ENCODE measurements around the gene UPF3A.
A peak's percentile ranks its signal among the peaks of the same experiment; 100 is the strongest.
"Not testable (repeated sequence)": the region's sequence is repeated elsewhere in the genome, so short reads cannot be mapped to it uniquely, and the experiment has no call there.

The UPF3A gene

DNA sequence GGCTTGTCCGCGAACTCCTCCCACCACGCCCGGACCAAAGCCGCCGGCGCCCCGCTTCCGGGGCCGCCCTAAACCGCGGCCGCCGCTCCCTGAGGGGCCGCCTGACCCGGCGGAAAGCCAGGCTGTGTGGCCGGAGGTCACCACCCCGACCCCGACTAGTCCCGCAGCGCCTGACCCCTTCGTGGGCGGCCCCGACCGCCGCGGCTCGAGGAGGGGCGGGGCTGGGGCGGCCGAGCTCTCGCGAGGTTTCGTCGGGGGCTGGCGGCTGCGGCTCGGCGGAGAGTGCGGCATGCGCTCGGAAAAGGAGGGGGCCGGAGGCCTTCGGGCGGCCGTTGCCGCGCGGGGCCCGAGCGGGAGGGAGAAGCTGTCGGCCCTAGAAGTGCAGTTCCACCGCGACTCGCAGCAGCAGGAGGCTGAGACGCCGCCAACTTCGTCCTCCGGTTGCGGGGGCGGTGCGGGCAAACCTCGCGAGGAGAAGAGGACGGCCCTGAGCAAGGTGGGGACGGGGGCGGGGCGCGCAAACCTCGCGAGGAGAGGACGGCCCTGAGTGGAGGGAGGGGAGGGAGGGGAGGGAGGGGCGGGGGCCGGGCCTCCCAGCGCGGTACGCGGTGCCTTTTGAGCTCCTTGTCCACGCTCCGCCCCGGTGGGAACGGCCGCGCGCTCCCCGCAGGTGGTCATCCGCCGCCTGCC, at the start of gene UPF3A:
UPF3A (plus strand) TSS at position 251 of the 690 bp plus-strand sequence; CDS start at position 290, 39 bp downstream.
- peak; percentile 87 to 93 (median 88) for DNase-seq

DNA sequence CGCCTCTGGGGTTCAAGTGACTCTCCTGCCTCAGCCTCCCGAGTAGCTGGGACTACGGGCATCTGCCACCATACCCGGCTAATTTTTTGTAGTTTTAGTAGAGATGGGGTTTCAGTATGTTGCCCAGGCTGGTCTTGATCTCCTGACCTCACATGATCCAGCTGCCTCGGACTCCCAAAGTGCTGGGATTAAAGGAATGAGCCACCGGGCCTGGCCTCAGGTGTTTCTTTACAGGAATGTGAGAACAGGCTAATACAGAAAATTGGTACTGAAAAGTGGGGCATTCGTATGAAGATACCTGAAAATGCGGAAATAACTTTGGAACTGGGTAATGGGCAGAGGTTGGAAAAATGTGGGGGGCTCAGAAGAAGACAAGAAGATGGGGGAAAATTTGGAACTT, 49.5 kb upstream of the UPF3A start:
- DNase-seq, result no peak

- DNase-seq, result no peak
These were observed 47.1 kb upstream of the UPF3A start for GRCh38 chr13:114234266-114234644.

- peak; percentile 67 to 85 (median 78) for DNase-seq
These were observed 46.6 kb upstream of the UPF3A start, which contains the start of gene CDC16 for GRCh38 chr13:114234645-114235421. Gene CDC16, plus strand, starts transcription at chr13:114234897. Its CDS starts 188 bp downstream, at chr13:114235085.

- DNase-seq, result no peak
These were observed 45.7 kb upstream of the UPF3A start for GRCh38 chr13:114235697-114236096.

GRCh38 chr13:114236227-114236626, 45.2 kb upstream of the UPF3A start:
- DNase-seq, result no peak

GRCh38 chr13:114237415-114238112, 43.8 kb upstream of the UPF3A start:
- DNase-seq, result no peak

DNA sequence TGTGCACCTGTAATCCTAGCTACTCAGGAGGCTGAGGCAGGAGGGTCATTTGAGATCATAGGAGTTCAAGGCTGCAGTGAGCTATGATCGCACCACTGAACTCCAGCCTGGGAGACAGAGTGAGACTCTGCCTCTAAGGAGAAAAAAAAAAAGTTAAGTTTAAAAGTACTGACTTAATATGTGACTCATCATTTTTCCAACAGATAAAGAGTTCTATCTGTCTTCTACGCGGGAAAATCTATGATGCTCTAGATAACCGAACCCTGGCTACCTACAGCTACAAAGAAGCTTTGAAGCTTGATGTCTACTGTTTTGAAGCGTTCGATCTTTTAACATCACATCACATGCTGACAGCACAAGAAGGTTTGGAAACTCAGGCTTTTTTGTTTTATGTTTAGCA, 39.5 kb upstream of the UPF3A start:
- no peak for DNase-seq

- no peak for DNase-seq
These were observed 37.4 kb upstream of the UPF3A start for GRCh38 chr13:114243971-114244370.

DNA sequence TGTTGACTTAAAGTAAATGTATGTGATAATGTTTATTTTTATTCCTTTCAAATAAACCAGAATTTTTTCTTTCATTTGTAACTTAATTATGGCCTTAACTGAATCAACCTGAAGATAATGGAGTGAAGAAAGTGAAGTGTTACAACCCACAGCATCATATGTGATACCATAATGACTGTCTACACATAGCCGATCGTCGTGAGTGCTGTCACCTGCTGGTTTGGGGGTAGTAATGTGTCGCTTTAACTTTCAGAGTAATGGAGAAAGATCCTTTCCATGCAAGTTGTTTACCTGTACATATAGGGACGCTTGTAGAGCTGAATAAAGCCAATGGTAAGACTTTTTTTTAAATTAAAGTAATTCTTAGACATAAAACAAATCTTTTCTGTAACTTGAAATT, 36.8 kb upstream of the UPF3A start:
- no peak for DNase-seq

DNA sequence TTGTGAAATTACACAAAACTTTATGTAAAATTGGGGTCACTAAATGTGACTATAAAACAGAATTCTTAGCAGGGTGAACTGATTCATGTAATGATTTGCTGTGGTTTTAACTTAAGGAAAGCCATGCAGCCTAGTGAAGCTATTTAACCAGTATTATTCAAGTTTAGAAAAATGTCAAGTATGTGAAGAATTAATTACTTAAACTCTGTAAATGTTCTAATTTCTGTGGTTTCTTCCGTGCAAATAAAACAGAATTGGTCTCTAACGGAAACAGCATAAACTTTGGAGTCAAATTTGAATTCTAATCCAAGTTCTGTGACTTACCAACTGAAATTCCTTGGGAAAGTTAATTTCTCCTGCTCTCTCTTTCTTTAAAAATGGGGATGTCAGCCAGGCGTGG, 33.4 kb upstream of the UPF3A start:
- no peak for DNase-seq

DNA sequence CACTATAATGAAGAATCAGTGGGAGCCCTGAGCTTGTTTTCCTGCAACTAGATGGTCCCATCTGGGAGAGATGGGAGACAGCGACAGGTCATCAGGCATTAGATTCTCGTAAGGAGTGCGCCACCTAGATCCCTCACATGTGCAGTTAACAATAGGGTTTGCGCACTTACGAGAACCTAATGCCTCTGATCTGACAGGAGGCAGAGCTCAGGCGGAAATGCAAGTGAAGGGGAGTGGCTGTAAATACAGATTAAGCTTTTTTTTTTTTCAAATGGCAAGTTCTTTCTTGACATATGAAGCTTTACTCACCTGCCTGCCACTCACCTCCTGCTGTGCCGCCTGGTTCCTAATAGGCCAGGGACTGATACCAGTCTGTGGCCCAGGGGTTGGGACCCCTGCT, 32.3 kb upstream of the UPF3A start:
- no peak for DNase-seq

GRCh38 chr13:114251639-114252440, 29.6 kb upstream of the UPF3A start:
- DNase-seq, result not testable (repeated sequence)

DNA sequence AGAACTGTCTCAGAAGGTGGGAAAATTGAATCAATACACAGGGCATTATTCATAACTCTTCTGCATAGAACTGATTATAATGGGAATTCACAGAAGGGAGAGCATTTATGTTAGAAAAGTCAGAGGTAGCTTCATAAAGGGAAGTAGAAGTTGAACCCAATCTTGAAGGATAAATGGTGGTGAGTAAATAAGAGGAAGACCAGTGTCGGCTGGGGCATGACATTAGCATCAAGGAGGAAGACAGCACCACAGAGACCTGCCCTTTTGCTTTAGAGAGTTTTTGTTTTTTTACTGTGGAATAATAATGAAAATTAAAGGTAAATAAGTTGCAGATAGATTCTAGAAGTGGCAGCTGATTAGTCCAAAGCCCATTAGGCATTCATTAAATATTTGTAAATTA, 24.9 kb upstream of the UPF3A start:
- no peak for DNase-seq

GRCh38 chr13:114257014-114257413, 24.4 kb upstream of the UPF3A start:
- DNase-seq, result no peak

DNA sequence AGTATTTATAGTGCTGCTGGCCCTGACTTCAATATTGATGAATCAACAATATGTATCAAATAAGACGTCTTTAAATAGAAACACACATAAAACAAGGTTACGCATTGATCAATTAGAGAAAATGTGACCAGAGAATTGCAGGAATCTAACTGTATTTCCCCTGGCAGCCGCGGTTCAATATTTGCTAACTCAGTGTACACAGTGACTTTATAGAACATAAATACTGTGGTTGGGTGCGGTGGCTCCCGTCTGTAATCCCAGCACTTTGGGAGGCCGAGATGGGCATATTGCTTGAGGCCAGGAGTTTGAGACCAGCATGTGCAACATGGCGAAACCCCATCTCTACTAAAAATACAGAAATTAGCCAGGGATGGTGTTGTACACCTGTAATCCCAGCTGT, 22.8 kb upstream of the UPF3A start:
- DNase-seq, result no peak

GRCh38 chr13:114259374-114259773, 22.0 kb upstream of the UPF3A start:
- no peak for DNase-seq

DNA sequence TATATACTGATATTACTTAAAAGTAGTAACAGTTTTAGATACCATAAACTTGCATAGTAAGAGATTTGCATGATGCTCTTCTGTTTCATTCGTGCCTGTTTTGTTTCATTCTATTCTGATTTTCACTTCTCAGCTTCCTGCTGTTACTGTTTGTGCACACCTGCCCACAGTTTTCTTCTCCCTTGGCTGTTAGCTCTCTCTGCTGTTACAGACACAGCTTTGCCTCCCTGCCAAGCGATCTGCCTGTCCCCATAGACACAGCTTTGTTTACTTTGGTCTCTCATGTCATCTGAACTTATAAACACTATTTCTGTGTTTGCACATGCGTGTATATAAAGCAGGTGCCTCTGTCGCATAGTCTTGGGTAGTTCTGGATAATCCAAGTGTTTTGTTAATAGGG, 21.4 kb upstream of the UPF3A start:
- DNase-seq, result no peak

DNA sequence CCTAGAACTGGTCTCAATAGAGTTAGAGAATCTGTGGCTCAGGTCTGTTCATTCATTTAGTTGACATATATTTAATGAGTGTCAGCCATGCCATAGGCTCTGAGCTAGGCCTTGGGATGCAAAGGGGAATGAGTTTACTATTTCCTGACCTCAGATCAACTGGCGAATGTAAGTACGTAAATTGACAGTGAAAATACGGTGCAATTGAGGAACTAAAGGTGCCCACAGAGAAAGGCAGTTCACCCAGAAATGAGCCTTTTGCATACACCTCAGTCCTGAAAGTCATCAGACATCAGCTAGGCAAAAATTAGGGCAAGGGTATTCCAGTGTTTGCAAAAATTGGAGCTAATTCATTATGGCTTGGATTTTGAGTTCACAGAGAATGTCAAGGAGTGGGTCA, 20.6 kb upstream of the UPF3A start:
- DNase-seq, result no peak

- no peak for DNase-seq
These were observed 20.0 kb upstream of the UPF3A start for GRCh38 chr13:114261328-114261965.

DNA sequence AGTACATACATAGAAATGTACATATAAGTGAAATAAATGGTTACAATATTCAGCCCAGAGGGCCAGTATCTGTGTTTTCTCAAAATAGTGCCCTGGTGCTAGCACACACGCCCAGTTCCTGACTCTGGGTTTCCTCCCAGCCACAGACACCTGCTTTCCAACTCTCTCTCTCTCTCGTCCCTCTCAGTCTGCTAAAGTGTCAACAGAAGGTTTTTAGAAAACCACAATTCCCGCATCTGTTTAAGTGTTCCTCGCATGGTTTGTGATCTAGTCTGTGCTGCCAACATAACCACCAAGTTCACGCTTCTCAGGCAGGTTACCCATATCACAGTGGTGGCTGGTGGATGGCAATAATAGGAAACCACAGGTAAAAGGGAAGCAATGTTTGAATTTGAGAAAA, 17.8 kb upstream of the UPF3A start:
- DNase-seq, result no peak

GRCh38 chr13:114264313-114264712, 17.1 kb upstream of the UPF3A start:
- DNase-seq, result not testable (repeated sequence)
